ENCODE measurements around the gene GRAMD4. TPM values are rescaled to one million over a fixed set of nuclear protein-coding genes. Genes with fewer than 3 reads are reported as not detected.

The GRAMD4 gene
- total RNA-seq, 1 experiment from 2014 or later: 19.8 TPM

- Histone ChIP-seq H2BK5ac (ENCODE audit: insufficient read length, low read length) (no peak overlapping the region), H2BK120ac (ENCODE audit: low read depth, low read length, poor library complexity, severe bottlenecking) (no peak overlapping the region)
- no peaks in the 10 kb centered on the region for H3K9me3 Mint-ChIP-seq
Measured at GRCh38 chr22:46701262-46701661, 81.1 kb downstream of the GRAMD4 start.

More at GRCh38 chr22:46701262-46701661, 81.1 kb downstream of the GRAMD4 start:
- H3K18ac ChIP-seq (ENCODE audit: insufficient read length, low read depth, low read length): no peak overlapping the region
- H3K79me2 ChIP-seq (ENCODE audit: insufficient read depth, low read length): no peaks in the 10 kb centered on the region
- no peak overlapping the region for H3K9ac ChIP-seq (ENCODE audit: extremely low read depth, insufficient read length, low read length)
- H3K23ac ChIP-seq (ENCODE audit: insufficient read length, low read depth, low read length): no peak overlapping the region
- no peak overlapping the region for H3K56ac ChIP-seq (ENCODE audit: insufficient read length, low read depth, low read length)
- no peak overlapping the region for H4K91ac ChIP-seq (ENCODE audit: insufficient read length, low read depth, low read length)
- no peaks in the 10 kb centered on the region for H3K9me3 ChIP-seq (ENCODE audit: control insufficient read depth, low read depth, low read length)
- no peak overlapping the region for H4K8ac ChIP-seq (replicated peaks; ENCODE audit: insufficient read length, low read depth, low read length)
- no peaks in the 10 kb centered on the region for H4K20me1 ChIP-seq (ENCODE audit: control insufficient read depth, insufficient read depth, insufficient read length)
- Mint-ChIP-seq H3K36me3 (ENCODE audit: insufficient read depth in 1 of 3, low read depth in 3 of 3) (peaks cover 15 to 62% (median 58%) of the 10 kb centered on the region in 3 experiments; a peak in 6 of 7 replicates), H3K27me3 (ENCODE audit: low read depth) (no peaks in the 10 kb centered on the region; the same call in 1 of the 2 replicates), H3K27ac (no peak overlapping the region; a peak in 1 of 7 replicates), H3K4me3 (no peak overlapping the region), H3K4me1 (no peaks in the 10 kb centered on the region)
- TF ChIP-seq CTCF (conservative IDR thresholded peaks at IDR 0.05): no peak
- no peaks in the 10 kb centered on the region for H3K27me3 ChIP-seq (ENCODE audit: insufficient read depth, low read length)
- H3K23me2 ChIP-seq (ENCODE audit: insufficient read length, low read depth, low read length, poor library complexity, severe bottlenecking): no peaks in the 10 kb centered on the region
- H3K4me2 ChIP-seq (ENCODE audit: insufficient read depth, insufficient read length, low read length): no peak overlapping the region
- no peak overlapping the region for H2BK15ac ChIP-seq (ENCODE audit: low read depth, low read length)
- H3K4ac ChIP-seq (ENCODE audit: low read depth, low read length): no peak overlapping the region
- H3K27ac ChIP-seq (ENCODE audit: insufficient read length, low read depth, low read length): no peak overlapping the region
- H3K14ac ChIP-seq (ENCODE audit: insufficient read depth, low read length): no peak overlapping the region
- no peak overlapping the region for H2AFZ ChIP-seq (ENCODE audit: low read length)
- no peak overlapping the region for H2AK5ac ChIP-seq (ENCODE audit: insufficient read length, low read length)
- H3K4me1 ChIP-seq (ENCODE audit: insufficient read depth, low read length): no peaks in the 10 kb centered on the region
- H2BK12ac ChIP-seq (ENCODE audit: insufficient read length, low read depth, low read length): no peak overlapping the region
- no peak overlapping the region for H4K5ac ChIP-seq (ENCODE audit: insufficient read length, low read depth, low read length)
- WGBS (ENCODE audit: extremely low coverage, insufficient read length, low lambda C conversion rate): no CpG with 5 or more reads among the region's 33 CpGs
- no peak overlapping the region for H2BK20ac ChIP-seq (ENCODE audit: low read depth, low read length, poor library complexity, severe bottlenecking)
- H3T11ph ChIP-seq (ENCODE audit: low read length): no peak overlapping the region
- H3K79me1 ChIP-seq (ENCODE audit: insufficient read depth, low read depth, low read length, poor library complexity, severe bottlenecking): no peaks in the 10 kb centered on the region
- DNase-seq: no peak

Data from H9 (cell line).